EH (cell line): ENCODE measurements around the gene CBX4.
"Not testable (repeated sequence)": the region's sequence is repeated elsewhere in the genome, so short reads cannot be mapped to it uniquely, and the experiment has no call there.

Source experiments
- DNase-seq: peaks from one replicate; pipeline ENCODE4 v3.0.0-alpha.2; 2015; ENCODE audit warnings: low read depth

The CBX4 gene

GRCh38 chr17:79859676-79860615 lies 20.7 kb upstream of the CBX4 start:
- DNase-seq: no peak

GRCh38 chr17:79857095-79857494 lies 17.9 kb upstream of the CBX4 start:
- DNase-seq: no peak

- DNase-seq: no peak
These were observed 16.3 kb upstream of the CBX4 start for GRCh38 chr17:79855331-79856124.

- no peak for DNase-seq
These were observed 15.1 kb upstream of the CBX4 start for GRCh38 chr17:79854080-79855060.

- not testable (repeated sequence) for DNase-seq
These were observed 13.9 kb upstream of the CBX4 start for GRCh38 chr17:79853168-79853567.

- DNase-seq: peak; percentile 41
These were observed 13.5 kb upstream of the CBX4 start for GRCh38 chr17:79852748-79853147.

- no peak for DNase-seq
These were observed 12.2 kb upstream of the CBX4 start for GRCh38 chr17:79851461-79851817.

GRCh38 chr17:79850571-79851460 lies 11.6 kb upstream of the CBX4 start:
- DNase-seq: peak; percentile 92

- DNase-seq: no peak
These were observed 10.7 kb upstream of the CBX4 start for GRCh38 chr17:79849953-79850352.

GRCh38 chr17:79848370-79848766 lies 9.1 kb upstream of the CBX4 start:
- no peak for DNase-seq

GRCh38 chr17:79847698-79848369 lies 8.6 kb upstream of the CBX4 start:
- no peak for DNase-seq

- DNase-seq: peak; percentile 41
These were observed 6.3 kb upstream of the CBX4 start for GRCh38 chr17:79845601-79845949.

- peak; percentile 42 for DNase-seq
These were observed 5.8 kb upstream of the CBX4 start for GRCh38 chr17:79844869-79845600.

- peak; percentile 74 for DNase-seq
These were observed 4.9 kb upstream of the CBX4 start for GRCh38 chr17:79843816-79844800.

- DNase-seq: no peak
These were observed 4.2 kb upstream of the CBX4 start for GRCh38 chr17:79843474-79843815.

GRCh38 chr17:79842656-79843473 lies 3.6 kb upstream of the CBX4 start:
- no peak for DNase-seq

- no peak for DNase-seq
These were observed 3.0 kb upstream of the CBX4 start for GRCh38 chr17:79842136-79842655.
